GM12864 (cell line): Measurements from ENCODE around the gene LTF.

Source experiments
- DNase-seq: peaks from one replicate; pipeline ENCODE4 v3.0.0-alpha.2; 2011; ENCODE audit warnings: low read depth
- H3K4me3 ChIP-seq: 2 replicates; pipeline ENCODE4 v1.5.1; 2011; ENCODE audit warnings: mild to moderate bottlenecking, low read depth, low read length, control low read depth
- CTCF ChIP-seq: IDR thresholded peaks from 2 replicates; pipeline ENCODE4 v1.5.1; 2011; ENCODE audit warnings: low read depth, mild to moderate bottlenecking, moderate library complexity, low read length, control low read depth, inconsistent platforms; ENCODE audit errors: missing control alignments

The LTF gene

GRCh38 chr3:46468753-46469600 is 4.3 kb upstream of the LTF start:
- DNase-seq, result no peak
- H3K4me3 ChIP-seq, result no peak overlapping the region
- no peak for TF ChIP-seq CTCF

DNA sequence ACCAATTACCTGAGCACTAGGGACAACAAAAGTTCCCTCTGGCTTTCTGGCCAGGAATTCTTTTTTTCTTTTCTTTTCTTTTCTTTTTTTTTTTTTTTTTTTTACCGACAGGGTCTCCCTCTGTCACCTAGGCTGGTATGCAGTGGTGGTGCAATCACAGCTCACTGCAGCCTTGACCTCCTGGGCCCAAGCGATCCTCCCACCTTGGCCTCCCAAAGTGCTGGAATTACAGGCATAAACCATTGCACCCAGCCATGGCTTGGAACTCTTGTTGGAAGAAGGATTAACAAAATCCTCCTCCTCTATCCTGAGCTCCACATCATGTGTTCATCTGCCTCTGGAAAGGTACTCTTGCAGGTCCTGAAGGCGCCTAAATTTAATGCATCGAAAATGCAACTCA is 2.9 kb upstream of the LTF start:
- no peak overlapping the region for H3K4me3 ChIP-seq
- DNase-seq, result no peak
- TF ChIP-seq CTCF, result no peak

DNA sequence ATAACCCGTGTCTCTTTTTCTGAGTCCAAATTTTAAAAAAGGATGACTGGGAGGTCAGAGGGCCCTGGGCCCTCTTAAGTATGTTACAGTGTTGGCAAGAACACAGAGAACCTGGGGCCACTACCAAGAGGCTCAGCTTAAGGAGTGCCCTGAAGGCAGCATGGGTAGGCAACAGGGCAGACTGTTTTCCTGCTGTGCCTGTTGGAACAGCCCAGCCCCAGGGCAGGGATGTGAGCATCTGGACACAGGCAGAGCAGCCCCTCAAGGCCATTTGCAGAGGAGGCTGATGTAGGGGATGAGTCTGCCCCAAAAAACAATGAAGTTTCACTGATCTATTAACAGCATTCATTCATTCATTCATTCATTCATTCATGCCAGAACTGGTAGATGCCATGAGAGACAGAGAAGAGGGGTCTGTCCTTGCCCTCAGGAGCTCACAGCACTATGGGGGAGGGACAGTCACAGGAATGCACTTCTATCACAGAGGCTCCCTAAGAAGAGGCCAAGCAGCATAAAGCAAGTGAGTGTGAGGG is 2.2 kb upstream of the LTF start:
- no peak overlapping the region for H3K4me3 ChIP-seq
- DNase-seq, result no peak
- no peak for TF ChIP-seq CTCF

DNA sequence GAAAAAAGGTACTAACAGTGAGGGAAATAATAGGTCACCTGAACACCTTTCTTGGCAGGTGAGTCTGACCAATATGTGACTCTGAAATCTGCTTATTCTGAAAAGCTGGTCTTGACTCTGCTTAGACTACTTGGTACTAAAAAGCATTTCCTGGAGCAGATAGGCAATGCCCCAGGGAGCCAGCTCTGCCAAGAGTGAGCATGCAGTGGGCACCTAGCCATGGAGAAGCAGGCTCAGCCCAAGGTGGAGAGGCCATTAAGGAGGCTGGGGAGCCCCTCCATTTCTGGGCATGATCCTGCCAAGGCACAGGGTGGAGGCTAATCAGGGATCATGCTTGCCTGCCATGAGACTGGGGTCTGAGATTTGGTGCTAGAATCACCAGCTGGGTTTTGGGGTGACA is 1.6 kb upstream of the LTF start:
- no peak for TF ChIP-seq CTCF
- H3K4me3 ChIP-seq, result no peak overlapping the region
- no peak for DNase-seq

GRCh38 chr3:46465196-46465520 is 453 bp upstream of the LTF start:
- DNase-seq, result no peak
- no peak for TF ChIP-seq CTCF
- no peak overlapping the region for H3K4me3 ChIP-seq

GRCh38 chr3:46463868-46464241 is 850 bp downstream of the LTF start:
- H3K4me3 ChIP-seq, result no peak overlapping the region
- no peak for TF ChIP-seq CTCF
- no peak for DNase-seq

DNA sequence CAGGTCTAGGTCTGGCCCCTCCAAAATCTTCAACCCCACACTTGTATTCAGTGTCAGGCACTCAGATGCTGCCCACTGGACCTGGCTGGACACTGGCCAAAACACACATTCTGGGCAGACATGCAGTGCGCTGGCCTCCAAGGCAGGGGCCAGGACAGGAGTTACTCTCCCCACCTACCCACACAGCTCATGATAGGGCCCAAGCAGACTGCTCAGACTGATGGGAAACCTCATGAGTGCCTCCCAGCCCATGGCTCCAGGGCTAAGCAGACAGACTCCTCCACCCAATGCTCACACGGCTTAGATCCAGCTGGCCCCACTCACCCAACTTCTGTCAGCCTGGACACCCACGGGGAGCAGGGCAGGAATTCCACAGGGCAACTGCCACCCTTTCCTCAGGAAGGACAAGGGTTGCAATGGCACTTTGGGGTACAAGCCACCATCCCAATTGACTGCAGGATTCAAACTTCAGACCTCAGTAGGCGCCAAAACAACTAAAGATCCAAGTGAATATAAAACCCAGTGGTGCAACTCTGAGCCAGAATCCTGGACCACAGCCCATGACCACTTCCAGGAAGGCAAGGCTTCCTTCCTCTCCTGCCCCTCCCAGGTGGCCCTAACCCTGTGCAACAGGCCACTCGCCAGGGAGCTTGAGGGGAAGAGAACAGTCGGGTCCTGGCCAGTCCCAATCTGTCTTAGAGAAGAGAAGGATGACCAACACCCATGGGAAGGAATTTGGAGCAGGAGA is 1.4 kb downstream of the LTF start:
- TF ChIP-seq CTCF, result no peak
- no peak overlapping the region for H3K4me3 ChIP-seq
- DNase-seq, result no peak
